Measurements from ENCODE around the gene PAFAH2.

DNA sequence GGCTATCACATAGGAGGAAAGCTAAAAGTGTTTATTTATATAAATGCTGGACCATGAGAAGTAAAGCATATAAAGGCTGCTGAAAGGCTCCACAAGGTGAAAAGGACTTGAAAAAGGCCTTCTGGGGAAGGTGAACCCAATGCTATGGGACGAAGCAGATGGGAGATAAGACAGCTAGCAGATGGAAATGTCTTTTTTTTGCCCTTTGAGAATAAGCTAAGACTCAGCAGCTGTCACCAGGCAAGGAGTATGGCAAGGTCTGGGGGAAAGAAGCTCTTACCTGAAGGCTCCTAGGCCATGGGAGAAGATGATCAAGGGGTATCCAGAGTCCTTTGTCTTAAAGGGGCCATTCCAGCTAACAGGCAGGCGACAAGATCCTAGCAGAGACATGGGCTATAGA, 9.9 kb downstream of the PAFAH2 start:
- TF ChIP-seq CTCF (IDR thresholded peaks at IDR 0.05), result no peak
- no peak for TF ChIP-seq POLR2A (IDR thresholded peaks at IDR 0.05)

Data from adrenal gland (tissue), 5 donors.